ENCODE measurements around the gene FOXO4. TPM values are rescaled to one million over a fixed set of nuclear protein-coding genes. Genes with fewer than 3 reads are reported as not detected.
A peak's percentile ranks its signal among the peaks of the same experiment; 100 is the strongest.

Gene FOXO4
- total RNA-seq, 2 experiments from 2014 or later: 6.0 to 8.7 TPM

DNA sequence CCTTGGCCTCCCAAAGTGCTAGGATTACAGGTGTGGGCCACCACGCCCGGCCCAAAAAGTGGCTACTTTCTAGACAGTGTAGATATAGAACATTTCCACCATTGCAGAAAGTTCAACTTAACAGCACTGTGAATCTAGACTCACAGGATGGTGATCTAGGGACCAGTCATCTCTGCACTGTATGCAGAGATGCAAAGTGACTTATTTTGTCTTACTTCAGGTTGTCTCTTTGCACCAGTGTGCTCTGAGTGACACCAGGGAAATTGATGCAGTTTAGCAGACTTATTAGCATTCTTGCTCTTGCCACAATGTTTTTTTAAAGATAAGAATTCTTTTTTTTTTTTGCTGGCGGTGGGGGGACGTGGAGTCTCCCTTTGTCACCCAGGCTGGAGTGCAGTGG is 12.8 kb upstream of the FOXO4 start:
- DNase-seq (no peak), ATAC-seq (no peak)
- H3K36me3 Mint-ChIP-seq (ENCODE audit: low read depth): no peaks in the 10 kb centered on the region
- CTCF ChIA-PET: no interaction called here
- intact Hi-C loops (cut with micrococcal nuclease): no loop called here
- TF ChIP-seq, protein P1, sequence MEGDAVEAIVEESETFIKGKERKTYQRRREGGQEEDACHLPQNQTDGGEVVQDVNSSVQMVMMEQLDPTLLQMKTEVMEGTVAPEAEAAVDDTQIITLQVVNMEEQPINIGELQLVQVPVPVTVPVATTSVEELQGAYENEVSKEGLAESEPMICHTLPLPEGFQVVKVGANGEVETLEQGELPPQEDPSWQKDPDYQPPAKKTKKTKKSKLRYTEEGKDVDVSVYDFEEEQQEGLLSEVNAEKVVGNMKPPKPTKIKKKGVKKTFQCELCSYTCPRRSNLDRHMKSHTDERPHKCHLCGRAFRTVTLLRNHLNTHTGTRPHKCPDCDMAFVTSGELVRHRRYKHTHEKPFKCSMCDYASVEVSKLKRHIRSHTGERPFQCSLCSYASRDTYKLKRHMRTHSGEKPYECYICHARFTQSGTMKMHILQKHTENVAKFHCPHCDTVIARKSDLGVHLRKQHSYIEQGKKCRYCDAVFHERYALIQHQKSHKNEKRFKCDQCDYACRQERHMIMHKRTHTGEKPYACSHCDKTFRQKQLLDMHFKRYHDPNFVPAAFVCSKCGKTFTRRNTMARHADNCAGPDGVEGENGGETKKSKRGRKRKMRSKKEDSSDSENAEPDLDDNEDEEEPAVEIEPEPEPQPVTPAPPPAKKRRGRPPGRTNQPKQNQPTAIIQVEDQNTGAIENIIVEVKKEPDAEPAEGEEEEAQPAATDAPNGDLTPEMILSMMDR (IDR thresholded peaks at IDR 0.05): no peak
- no peak overlapping the region for H3K4me3 Mint-ChIP-seq
- H3K27ac Mint-ChIP-seq: no peak overlapping the region
- no peaks in the 10 kb centered on the region for H3K9me3 Mint-ChIP-seq
- H3K27me3 Mint-ChIP-seq: no peaks in the 10 kb centered on the region
- H3K4me1 Mint-ChIP-seq (ENCODE audit: low read depth): peaks cover 8% of the 10 kb centered on the region
- POLR2A ChIA-PET: no interaction called here

DNA sequence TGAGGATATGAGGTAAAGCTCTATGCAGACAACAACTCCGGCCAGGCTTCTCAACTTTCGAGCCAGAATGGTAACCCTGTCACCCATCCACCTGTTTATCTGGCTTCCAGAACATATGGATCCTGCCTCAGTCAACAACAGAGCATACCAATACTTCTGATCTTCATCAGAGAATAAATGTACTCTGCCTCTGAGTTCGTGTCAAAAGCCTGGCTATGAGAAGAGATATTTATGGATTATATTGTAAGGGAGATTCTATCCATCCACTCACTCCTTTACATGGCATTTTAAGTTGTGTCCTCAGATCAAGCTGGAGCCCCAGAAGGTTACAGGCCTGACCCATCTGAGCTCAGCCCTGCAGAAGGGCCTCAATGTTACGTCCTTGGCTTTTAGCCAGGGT is 9.8 kb upstream of the FOXO4 start:
- no peak overlapping the region for H3K27ac Mint-ChIP-seq
- intact Hi-C loops (cut with micrococcal nuclease): no loop called here
- CTCF ChIA-PET: interaction anchor here (1.5 to 2.0 kb wide), 2 partner anchors 14 to 93 kb away, joined by 3 to 5 read pairs; no protein-coding TSS in a partner anchor
- POLR2A ChIA-PET: no interaction called here
- H3K27me3 Mint-ChIP-seq: no peaks in the 10 kb centered on the region
- DNase-seq (no peak), ATAC-seq (no peak)
- H3K9me3 Mint-ChIP-seq: no peaks in the 10 kb centered on the region
- no peaks in the 10 kb centered on the region for H3K36me3 Mint-ChIP-seq (ENCODE audit: low read depth)
- H3K4me1 Mint-ChIP-seq (ENCODE audit: low read depth): peaks cover 8% of the 10 kb centered on the region
- H3K4me3 Mint-ChIP-seq: no peak overlapping the region
- TF ChIP-seq, protein P1 (IDR thresholded peaks at IDR 0.05): no peak

DNA sequence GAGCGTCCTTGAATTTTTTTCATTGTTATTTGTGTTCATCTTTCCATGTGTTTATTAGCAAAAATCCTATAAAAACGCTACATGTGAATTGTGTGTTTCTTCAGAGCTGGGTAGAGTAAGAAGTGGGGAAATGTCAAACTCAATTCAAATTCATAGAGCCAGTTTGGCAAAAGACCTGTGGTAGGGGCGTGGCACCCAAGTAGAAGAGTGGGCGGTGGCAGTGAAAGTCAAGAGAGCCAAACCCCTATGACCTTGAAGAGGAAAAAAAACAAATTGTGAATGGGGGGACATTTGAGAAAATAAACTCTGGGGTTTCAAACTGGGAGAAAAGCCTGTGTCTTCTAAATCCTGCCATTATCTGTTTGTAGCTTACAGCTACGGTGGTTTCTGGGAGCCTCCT is 4.4 kb upstream of the FOXO4 start:
- ChIA-PET POLR2A (no interaction called here), CTCF (no interaction called here)
- Mint-ChIP-seq H3K9me3 (no peaks in the 10 kb centered on the region), H3K4me3 (no peak overlapping the region), H3K27me3 (no peaks in the 10 kb centered on the region), H3K27ac (no peak overlapping the region), H3K36me3 (ENCODE audit: low read depth) (no peaks in the 10 kb centered on the region), H3K4me1 (ENCODE audit: low read depth) (peaks cover 7% of the 10 kb centered on the region)
- DNase-seq (no peak), ATAC-seq (no peak)
- intact Hi-C loops (cut with micrococcal nuclease): no loop called here
- TF ChIP-seq, protein P1 (IDR thresholded peaks at IDR 0.05): no peak

DNA sequence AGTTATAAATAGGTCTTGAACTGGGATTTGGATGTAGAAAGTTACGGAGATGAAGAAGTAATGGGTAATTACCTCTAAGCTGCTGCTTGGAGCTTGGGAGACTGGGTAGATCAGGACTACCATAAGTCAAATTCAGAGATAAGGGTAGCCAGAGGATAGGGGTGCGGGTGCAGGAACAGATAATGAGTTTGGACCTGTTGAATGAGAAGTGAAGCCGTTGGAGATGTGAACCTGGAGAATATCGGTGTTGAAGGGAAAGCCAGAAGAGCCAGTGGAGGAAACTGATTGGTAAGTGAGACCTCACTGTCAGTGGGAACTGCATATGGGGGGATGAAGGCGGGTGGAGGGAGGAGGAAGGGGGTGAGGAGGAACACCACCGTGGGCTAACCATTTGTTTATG is 618 bp upstream of the FOXO4 start:
- TF ChIP-seq, protein P1 (IDR thresholded peaks at IDR 0.05): no peak
- intact Hi-C loops (cut with micrococcal nuclease): loop anchor here (5.0 kb wide), 1 partner anchor 87 kb away; no protein-coding TSS in a partner anchor
- ChIA-PET CTCF (interaction anchor here (1.6 kb wide), 1 partner anchor 36 kb away, joined by 3 read pairs; no protein-coding TSS in a partner anchor), POLR2A (no interaction called here)
- no peaks in the 10 kb centered on the region for H3K27me3 Mint-ChIP-seq
- peak overlapping the region; percentile 87 for H3K27ac Mint-ChIP-seq
- ATAC-seq (no peak), DNase-seq (no peak)
- H3K4me3 Mint-ChIP-seq: peak overlapping the region; percentile 85
- peaks cover 26% of the 10 kb centered on the region for H3K4me1 Mint-ChIP-seq (ENCODE audit: low read depth)
- H3K9me3 Mint-ChIP-seq: no peaks in the 10 kb centered on the region
- no peaks in the 10 kb centered on the region for H3K36me3 Mint-ChIP-seq (ENCODE audit: low read depth)

DNA sequence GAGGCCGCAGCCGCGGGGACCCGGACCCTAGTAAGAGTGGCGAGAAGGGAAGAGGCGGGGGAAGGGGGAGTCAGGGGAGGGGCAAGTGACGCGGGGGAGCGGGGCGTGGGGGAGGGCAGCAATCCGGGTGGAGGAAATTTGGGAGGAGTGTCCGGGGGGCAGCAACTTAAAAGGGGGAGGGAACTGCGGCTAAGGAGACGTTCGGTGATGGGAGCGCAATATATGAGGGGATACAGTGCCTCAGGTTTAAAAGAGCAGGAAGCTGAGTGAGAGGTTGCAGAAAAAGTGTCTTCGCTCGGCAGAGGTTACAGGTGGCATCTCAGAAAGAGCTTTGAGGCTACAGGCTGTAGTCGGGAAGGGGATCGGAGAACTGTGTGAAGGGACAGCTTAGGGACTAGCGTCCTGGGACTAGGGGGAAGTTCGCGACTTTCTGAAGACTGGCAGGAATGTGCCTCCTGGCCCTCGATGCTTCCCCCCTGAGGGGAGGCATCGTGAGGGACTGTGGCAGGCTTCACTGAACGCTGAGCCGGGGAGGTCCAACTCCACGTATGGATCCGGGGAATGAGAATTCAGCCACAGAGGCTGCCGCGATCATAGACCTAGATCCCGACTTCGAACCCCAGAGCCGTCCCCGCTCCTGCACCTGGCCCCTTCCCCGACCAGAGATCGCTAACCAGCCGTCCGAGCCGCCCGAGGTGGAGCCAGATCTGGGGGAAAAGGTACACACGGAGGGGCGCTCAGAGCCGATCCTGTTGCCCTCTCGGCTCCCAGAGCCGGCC is 519 bp downstream of the FOXO4 start:
- Mint-ChIP-seq H3K36me3 (ENCODE audit: low read depth) (no peaks in the 10 kb centered on the region), H3K27ac (peak overlapping the region; percentile 87), H3K4me1 (ENCODE audit: low read depth) (peaks cover 34% of the 10 kb centered on the region), H3K9me3 (no peaks in the 10 kb centered on the region), H3K4me3 (peak overlapping the region; percentile 85), H3K27me3 (no peaks in the 10 kb centered on the region)
- TF ChIP-seq, protein P1 (IDR thresholded peaks at IDR 0.05): no peak
- ChIA-PET POLR2A (interaction anchor here (0.9 to 1.1 kb wide), 4 partner anchors 9 to 33 kb away, joined by 3 to 5 read pairs (median 4); no protein-coding TSS in a partner anchor), CTCF (interaction anchor here (1.3 to 2.8 kb wide), 2 partner anchors 16 to 84 kb away, joined by 3 to 7 read pairs; partner anchors contain the start of gene IL2RG)
- intact Hi-C loops (cut with micrococcal nuclease): loop anchor here (5.0 kb wide), 1 partner anchor 86 kb away; no protein-coding TSS in a partner anchor
- ATAC-seq (peak; percentile 48), DNase-seq (no peak)
